Measurements from ENCODE around the gene IGF1R.
"Not testable (repeated sequence)": the region's sequence is repeated elsewhere in the genome, so short reads cannot be mapped to it uniquely, and the experiment has no call there.

IGF1R gene

GRCh38 chr15:98999233-98999632, 350.9 kb downstream of the IGF1R start:
- DNase-seq: no peak
- intact Hi-C loops (cut with DNase I): no loop called here

DNA sequence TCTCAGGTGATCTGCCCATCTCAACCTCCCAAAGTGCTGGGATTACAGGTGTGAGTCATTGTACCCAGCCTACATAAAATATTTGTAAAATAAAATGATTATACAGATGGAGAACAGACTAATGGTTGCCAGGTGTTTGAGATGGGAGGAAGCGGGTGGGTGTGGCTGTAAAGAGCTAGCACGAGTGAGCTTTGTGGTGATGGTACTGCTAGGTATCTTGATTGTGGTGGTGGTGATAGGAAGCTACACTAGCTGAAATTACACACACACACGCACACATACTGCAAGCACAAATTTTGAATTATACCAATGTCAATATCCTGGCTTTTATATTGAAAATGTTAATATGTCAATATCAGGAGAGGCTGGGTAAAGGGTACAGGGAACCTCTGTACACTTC, 353.9 kb downstream of the IGF1R start:
- intact Hi-C loops (cut with DNase I): no loop called here

GRCh38 chr15:99003317-99003716, 355.0 kb downstream of the IGF1R start:
- DNase-seq: not testable (repeated sequence)

More for the DNA sequence above, 353.9 kb downstream of the IGF1R start:
- no peak for DNase-seq

DNA sequence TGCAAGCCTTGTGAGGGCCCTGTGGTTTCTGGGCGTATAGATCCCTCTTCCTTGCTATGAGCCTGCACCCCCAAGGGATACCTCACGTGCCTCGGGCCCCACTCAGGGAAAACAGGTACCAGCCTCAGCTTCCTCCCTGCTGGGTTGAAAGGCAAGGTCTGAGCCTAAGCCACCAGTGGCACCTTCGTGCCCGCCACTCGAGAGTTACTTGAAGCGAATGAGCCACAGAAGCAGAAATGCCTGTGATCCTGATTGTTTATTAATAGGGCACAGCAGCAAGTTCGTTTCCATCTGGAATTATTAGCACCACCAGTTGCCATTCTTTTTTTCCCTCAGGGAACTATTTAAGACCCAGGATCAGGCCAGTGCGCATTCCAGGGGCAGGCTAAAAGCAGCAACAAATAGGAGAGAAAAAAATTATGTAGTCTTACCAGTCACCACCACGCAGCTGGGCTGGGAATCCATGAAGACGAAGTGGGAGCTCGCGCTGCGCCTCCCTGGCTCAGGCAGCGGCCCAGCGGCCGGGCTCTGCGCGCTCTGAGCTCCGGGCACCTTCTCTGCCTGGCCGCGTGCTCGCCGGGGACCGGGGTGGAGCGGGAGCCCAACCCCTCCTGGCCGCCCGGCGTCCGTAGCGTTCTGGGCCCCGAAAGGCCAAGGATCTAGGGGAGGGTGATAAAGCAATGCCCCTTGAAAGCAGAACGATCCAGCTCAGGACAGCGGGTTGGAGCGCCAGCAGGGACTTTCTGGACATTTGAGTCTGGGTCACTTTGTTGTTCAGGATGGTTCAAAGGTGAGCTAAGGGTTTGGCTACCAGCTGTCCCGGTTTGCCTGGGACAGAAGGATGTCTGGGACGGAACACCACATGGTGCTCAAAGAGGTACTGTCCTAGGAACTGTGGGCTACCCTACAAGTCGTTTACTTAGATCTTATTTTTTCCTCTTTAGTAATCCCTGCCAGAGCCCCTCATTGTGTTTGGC, 356.9 kb downstream of the IGF1R start:
- DNase-seq; intact Hi-C loops (cut with DNase I): not testable (repeated sequence)

More at GRCh38 chr15:99003317-99003716, 355.0 kb downstream of the IGF1R start:
- intact Hi-C loops (cut with DNase I): not testable (repeated sequence)

- intact Hi-C loops (cut with DNase I): no loop called here
- DNase-seq: no peak
Observed at GRCh38 chr15:99006146-99006545, 357.8 kb downstream of the IGF1R start.

- intact Hi-C loops (cut with DNase I): no loop called here
- no peak for DNase-seq
Observed at GRCh38 chr15:99006904-99007495, 358.7 kb downstream of the IGF1R start.

DNA sequence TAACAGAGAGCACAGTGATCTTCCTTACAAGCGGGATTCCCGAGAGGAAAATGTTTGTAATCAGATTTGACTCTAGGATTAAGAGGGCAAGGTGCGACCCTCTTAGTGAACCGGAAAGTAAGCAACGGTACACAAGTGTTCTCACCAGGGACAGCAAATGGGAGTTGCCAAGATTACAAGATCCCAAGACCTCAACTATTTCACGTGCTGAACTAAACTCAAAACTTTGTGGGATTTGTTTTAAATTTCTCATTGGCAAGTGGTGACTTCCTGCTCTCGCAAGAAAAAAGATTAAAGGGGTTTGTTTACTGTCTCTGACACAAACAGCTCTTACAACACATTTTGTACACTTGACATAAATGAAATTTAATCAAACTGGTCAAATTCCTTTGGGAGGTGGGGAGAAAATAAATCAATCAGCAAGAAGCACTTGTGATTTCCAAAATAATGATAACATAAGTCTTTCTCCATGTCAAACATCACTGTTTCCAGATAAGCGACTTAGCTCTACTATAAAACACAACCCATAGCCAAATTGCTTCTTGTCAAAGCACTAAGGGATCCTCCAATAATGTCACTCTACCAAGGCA, 361.5 kb downstream of the IGF1R start:
- no peak for DNase-seq
- intact Hi-C loops (cut with DNase I): no loop called here

- no peak for DNase-seq
- intact Hi-C loops (cut with DNase I): no loop called here
Observed at GRCh38 chr15:99010768-99011167, 362.4 kb downstream of the IGF1R start.
